ENCODE measurements around the gene NYAP1. TPM values are rescaled to one million over a fixed set of nuclear protein-coding genes. Genes with fewer than 3 reads are reported as not detected.
"Not testable (repeated sequence)": the region's sequence is repeated elsewhere in the genome, so short reads cannot be mapped to it uniquely, and the experiment has no call there.

NYAP1 gene
- total RNA-seq, 3 donors from 2014 or later, result 0.48 to 0.66 (median 0.59) TPM

GRCh38 chr7:100490483-100491191 is 6.9 kb downstream of the NYAP1 start:
- intact Hi-C loops (cut with DNase I; ENCODE audit: low total_unique reads), result no loop called here
- no peaks in the 10 kb centered on the region for H3K9me3 ChIP-seq
- no peak for TF ChIP-seq POLR2A (IDR thresholded peaks at IDR 0.05)
- TF ChIP-seq, protein P1, sequence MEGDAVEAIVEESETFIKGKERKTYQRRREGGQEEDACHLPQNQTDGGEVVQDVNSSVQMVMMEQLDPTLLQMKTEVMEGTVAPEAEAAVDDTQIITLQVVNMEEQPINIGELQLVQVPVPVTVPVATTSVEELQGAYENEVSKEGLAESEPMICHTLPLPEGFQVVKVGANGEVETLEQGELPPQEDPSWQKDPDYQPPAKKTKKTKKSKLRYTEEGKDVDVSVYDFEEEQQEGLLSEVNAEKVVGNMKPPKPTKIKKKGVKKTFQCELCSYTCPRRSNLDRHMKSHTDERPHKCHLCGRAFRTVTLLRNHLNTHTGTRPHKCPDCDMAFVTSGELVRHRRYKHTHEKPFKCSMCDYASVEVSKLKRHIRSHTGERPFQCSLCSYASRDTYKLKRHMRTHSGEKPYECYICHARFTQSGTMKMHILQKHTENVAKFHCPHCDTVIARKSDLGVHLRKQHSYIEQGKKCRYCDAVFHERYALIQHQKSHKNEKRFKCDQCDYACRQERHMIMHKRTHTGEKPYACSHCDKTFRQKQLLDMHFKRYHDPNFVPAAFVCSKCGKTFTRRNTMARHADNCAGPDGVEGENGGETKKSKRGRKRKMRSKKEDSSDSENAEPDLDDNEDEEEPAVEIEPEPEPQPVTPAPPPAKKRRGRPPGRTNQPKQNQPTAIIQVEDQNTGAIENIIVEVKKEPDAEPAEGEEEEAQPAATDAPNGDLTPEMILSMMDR (IDR thresholded peaks at IDR 0.05), result no peak
- no peak for TF ChIP-seq POLR2AphosphoS5 (IDR thresholded peaks at IDR 0.05)
- DNase-seq (ENCODE audit: low spot score in 2 of 2), result no peak
- H3K4me1 ChIP-seq, result no peaks in the 10 kb centered on the region
- no peak overlapping the region for H3K4me3 ChIP-seq
- no peaks in the 10 kb centered on the region for H3K36me3 ChIP-seq
- H3K27me3 ChIP-seq, result no peaks in the 10 kb centered on the region
- no peak overlapping the region for H3K27ac ChIP-seq

DNA sequence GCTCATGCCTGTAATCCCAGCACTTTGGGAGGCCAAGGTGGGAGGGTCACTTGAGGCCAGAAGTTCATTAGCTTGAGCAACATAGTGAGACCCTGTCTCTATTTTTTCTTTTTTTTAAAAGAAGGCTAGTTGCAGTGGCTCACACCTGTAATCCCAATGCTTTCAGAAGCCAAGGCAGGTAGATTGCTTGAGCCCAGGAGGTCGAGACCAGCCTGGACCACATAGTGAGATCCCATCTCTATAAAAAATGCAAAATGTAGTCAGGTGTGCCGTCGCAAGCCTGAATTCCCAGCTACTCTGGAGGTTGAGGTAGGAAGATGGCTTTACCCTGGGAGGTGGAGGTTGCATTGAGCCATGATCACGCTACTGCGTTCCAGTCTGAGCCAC is 7.5 kb downstream of the NYAP1 start:
- Histone ChIP-seq H3K4me3 (no peak overlapping the region), H3K9me3 (no peaks in the 10 kb centered on the region), H3K27ac (no peak overlapping the region), H3K27me3 (no peaks in the 10 kb centered on the region), H3K36me3 (no peaks in the 10 kb centered on the region), H3K4me1 (no peaks in the 10 kb centered on the region)
- TF ChIP-seq POLR2AphosphoS5 (IDR thresholded peaks at IDR 0.05) (no peak), POLR2A (IDR thresholded peaks at IDR 0.05) (no peak)
- TF ChIP-seq, protein P1 (IDR thresholded peaks at IDR 0.05), result no peak
- intact Hi-C loops (cut with DNase I; ENCODE audit: low total_unique reads), result no loop called here
- DNase-seq (ENCODE audit: low spot score in 2 of 2), result no peak

GRCh38 chr7:100492738-100493475 is 9.2 kb downstream of the NYAP1 start:
- no peaks in the 10 kb centered on the region for H3K36me3 ChIP-seq
- no peaks in the 10 kb centered on the region for H3K9me3 ChIP-seq
- H3K27ac ChIP-seq, result no peak overlapping the region
- H3K4me3 ChIP-seq, result peak overlapping the region; percentile 32 to 65 (median 35)
- no peak for TF ChIP-seq POLR2A (IDR thresholded peaks at IDR 0.05)
- TF ChIP-seq, protein P1 (IDR thresholded peaks at IDR 0.05), result no peak
- TF ChIP-seq POLR2AphosphoS5 (IDR thresholded peaks at IDR 0.05), result no peak
- intact Hi-C loops (cut with DNase I; ENCODE audit: low total_unique reads), result no loop called here
- H3K27me3 ChIP-seq, result no peaks in the 10 kb centered on the region
- no peaks in the 10 kb centered on the region for H3K4me1 ChIP-seq
- DNase-seq (ENCODE audit: low spot score in 2 of 2), result no peak

- Histone ChIP-seq H3K9me3 (no peaks in the 10 kb centered on the region), H3K4me1 (no peaks in the 10 kb centered on the region), H3K4me3 (peak overlapping the region; percentile 32 to 65 (median 35)), H3K27me3 (no peaks in the 10 kb centered on the region), H3K36me3 (no peaks in the 10 kb centered on the region), H3K27ac (peak overlapping the region in 1 of 2 donors; percentile 55)
- intact Hi-C loops (cut with DNase I; ENCODE audit: low total_unique reads), result no loop called here
- TF ChIP-seq POLR2AphosphoS5 (IDR thresholded peaks at IDR 0.05), result no peak
- DNase-seq (ENCODE audit: low spot score in 2 of 2), result no peak
Observed at GRCh38 chr7:100493476-100494264, 9.9 kb downstream of the NYAP1 start.

- Histone ChIP-seq H3K36me3 (no peaks in the 10 kb centered on the region), H3K4me3 (no peak overlapping the region), H3K27ac (no peak overlapping the region), H3K9me3 (no peaks in the 10 kb centered on the region), H3K27me3 (no peaks in the 10 kb centered on the region), H3K4me1 (no peaks in the 10 kb centered on the region)
- intact Hi-C loops (cut with DNase I; ENCODE audit: low total_unique reads), result no loop called here
- no peak for DNase-seq (ENCODE audit: low spot score in 2 of 2)
- TF ChIP-seq, protein P1 (IDR thresholded peaks at IDR 0.05), result no peak
- no peak for TF ChIP-seq POLR2AphosphoS5 (IDR thresholded peaks at IDR 0.05)
- TF ChIP-seq POLR2A (IDR thresholded peaks at IDR 0.05), result no peak
Observed at GRCh38 chr7:100496509-100496908, 12.8 kb downstream of the NYAP1 start.

GRCh38 chr7:100500743-100501142 is 17.0 kb downstream of the NYAP1 start:
- H3K27me3 ChIP-seq; DNase-seq (ENCODE audit: low spot score in 2 of 2); H3K27ac ChIP-seq; H3K9me3 ChIP-seq; H3K36me3 ChIP-seq; H3K4me1 ChIP-seq; H3K4me3 ChIP-seq; intact Hi-C loops (cut with DNase I; ENCODE audit: low total_unique reads): not testable (repeated sequence)

GRCh38 chr7:100504031-100504430 is 20.3 kb downstream of the NYAP1 start:
- intact Hi-C loops (cut with DNase I; ENCODE audit: low total_unique reads); H3K36me3 ChIP-seq; H3K27me3 ChIP-seq; H3K9me3 ChIP-seq; DNase-seq (ENCODE audit: low spot score in 2 of 2); H3K4me3 ChIP-seq; H3K4me1 ChIP-seq; H3K27ac ChIP-seq: not testable (repeated sequence)

All from breast epithelium (tissue), 4 donors.